IPS-18a (cell line): ENCODE data around the gene DAP.

Experiments
- H3K27ac ChIP-seq: one replicate; pipeline ENCODE4 v1.5.1; 2013; ENCODE audit warnings: low read length
- H3K27me3 ChIP-seq: one replicate; pipeline ENCODE4 v1.6.1; 2013; ENCODE audit warnings: mild to moderate bottlenecking, low read length; ENCODE audit not compliant: control insufficient read depth, insufficient read depth
- H3K36me3 ChIP-seq: one replicate; pipeline ENCODE4 v1.6.1; 2013; ENCODE audit warnings: low read depth, low read length; ENCODE audit not compliant: control insufficient read depth
- H3K4me1 ChIP-seq: one replicate; pipeline ENCODE4 v1.6.1; 2013; ENCODE audit warnings: low read depth, low read length; ENCODE audit not compliant: control insufficient read depth
- H3K4me3 ChIP-seq: one replicate; pipeline ENCODE4 v1.5.1; 2013; ENCODE audit warnings: low read length
- H3K9ac ChIP-seq: one replicate; pipeline ENCODE4 v1.6.1; 2013; ENCODE audit warnings: mild to moderate bottlenecking, low read length, moderate library complexity
- H3K9me3 ChIP-seq: one replicate; pipeline ENCODE4 v1.6.1; 2013; ENCODE audit warnings: low read depth, low read length; ENCODE audit not compliant: control insufficient read depth

Gene DAP

DNA sequence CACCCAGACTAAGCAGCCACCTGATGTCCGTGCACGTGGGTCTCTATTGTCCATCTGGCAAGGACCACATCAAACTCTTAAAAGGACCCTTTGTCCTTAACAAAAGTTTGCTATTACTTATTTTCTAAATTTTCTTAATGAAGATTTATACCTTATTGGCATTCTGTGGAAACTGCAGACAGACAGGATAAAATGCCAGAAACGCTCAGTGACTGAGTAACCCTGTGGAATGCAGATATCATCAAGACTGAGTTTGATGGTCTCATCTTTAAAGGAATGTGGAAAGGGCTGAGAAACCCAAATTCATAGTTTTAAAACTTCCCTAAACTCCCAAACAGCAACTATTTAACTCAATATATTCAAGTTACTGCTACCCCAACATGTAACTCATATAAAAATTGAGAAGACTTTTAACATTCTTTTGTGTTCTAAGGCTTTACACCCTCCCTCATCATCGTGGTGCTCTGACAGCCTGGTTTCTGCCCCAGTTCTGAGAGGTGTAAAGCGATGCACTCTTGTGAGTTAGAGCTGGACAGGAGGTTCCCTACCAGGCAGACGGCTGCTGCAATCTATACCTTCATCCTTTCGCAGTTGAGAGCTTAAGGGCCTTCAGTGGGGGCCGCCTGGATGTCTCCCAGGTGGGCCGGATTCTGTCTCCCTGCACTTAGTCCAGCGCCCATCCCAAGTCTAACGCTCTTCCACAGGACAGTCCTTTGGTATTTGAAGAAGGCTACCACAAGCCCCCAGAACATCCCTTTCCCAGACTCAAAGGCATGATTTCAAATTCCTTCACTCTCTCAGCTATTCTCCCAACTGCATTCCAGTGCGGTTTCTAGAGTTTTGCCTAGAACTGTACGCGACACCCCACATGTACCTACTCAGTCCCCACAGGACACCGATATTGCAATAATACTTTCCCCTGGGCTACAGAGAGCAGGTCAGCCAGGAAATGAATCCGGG is 68.9 kb downstream of the DAP start:
- Histone ChIP-seq H3K9me3 (no peaks in the 10 kb centered on the region), H3K9ac (no peak overlapping the region), H3K27me3 (no peaks in the 10 kb centered on the region), H3K36me3 (no peaks in the 10 kb centered on the region), H3K4me3 (no peak overlapping the region), H3K27ac (no peak overlapping the region), H3K4me1 (no peaks in the 10 kb centered on the region)

DNA sequence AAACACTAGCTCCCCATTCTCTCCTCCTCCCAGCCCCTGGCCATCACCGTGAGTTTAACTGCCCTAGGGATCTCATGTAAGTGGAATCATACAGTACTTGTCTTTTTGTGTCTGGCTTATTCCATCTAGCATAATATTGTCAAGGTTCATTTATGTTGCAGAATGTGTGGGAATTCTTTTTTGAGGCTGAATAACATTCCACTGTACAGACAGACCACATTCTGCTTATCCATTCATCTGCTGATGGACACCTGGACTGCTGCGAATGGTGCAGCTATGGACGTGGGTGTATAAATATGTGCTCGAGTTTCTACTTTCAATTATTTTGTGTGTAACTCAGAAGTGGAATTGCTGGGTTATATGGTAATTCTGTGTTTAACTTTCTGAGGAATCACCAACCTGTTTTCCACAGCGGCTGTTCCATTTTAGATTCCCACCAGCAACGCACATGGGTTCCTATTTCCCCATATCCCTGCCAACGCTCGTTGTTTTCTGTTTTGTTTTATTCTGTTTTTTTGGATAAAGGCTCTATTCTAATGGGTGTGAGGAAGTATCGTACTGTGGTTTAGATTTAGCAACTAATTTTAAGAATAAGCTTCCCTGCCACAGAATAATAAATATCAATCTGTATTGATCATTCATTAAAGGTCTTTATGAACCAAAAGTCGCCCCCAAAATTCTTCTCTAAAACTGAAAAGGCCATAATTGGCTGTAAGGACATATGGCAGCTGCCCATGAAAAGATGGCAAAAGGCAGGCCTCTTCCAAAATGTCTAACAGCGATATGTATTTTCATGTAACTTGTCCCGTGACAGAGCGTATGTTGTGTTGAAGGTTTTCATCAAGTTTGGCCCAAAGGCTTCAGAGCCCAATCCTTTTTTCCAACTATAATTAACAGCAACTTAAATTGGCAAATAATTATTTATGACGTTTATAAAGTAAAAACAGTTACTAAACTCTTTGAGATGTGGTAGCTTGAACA is 70.3 kb downstream of the DAP start:
- Histone ChIP-seq H3K9me3 (no peaks in the 10 kb centered on the region), H3K27ac (no peak overlapping the region), H3K27me3 (no peaks in the 10 kb centered on the region), H3K4me3 (no peak overlapping the region), H3K9ac (no peak overlapping the region), H3K4me1 (peaks cover 4% of the 10 kb centered on the region), H3K36me3 (no peaks in the 10 kb centered on the region)

DNA sequence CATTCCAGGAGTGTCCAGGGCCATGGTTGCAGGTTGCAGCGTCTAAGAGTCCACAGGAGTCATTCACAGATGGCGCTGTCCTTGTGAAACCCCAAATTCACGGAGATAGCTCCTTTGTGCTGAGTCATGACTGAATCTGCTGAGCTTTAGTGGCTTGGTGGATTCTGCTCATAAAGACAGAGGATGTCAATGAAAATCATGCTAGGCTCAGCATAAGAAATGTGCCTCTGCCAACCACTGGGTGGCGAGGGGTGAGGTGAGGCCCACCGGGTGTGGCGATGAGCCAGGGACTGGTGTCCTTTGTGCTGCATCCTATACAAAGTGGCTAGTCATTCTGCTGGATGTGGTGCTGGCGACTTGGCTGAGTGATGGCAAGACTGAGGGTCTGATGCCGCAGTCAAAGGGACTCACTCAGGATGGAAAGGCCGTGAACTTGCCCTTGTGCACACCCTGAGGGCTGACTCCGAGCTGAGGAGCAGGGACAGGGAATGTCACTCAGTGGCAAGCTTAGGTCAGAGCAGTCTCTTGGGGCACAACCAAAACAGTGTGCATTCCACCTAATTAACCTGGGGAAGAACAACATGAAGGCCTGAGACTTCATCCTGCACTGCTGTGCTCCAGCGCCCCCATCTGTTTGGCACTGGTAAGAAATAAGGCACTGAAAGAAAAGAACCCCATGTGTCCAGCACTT is 71.5 kb downstream of the DAP start:
- Histone ChIP-seq H3K9me3 (no peaks in the 10 kb centered on the region), H3K36me3 (no peaks in the 10 kb centered on the region), H3K27ac (no peak overlapping the region), H3K4me1 (peaks cover 15% of the 10 kb centered on the region), H3K9ac (no peak overlapping the region), H3K4me3 (no peak overlapping the region), H3K27me3 (no peaks in the 10 kb centered on the region)

DNA sequence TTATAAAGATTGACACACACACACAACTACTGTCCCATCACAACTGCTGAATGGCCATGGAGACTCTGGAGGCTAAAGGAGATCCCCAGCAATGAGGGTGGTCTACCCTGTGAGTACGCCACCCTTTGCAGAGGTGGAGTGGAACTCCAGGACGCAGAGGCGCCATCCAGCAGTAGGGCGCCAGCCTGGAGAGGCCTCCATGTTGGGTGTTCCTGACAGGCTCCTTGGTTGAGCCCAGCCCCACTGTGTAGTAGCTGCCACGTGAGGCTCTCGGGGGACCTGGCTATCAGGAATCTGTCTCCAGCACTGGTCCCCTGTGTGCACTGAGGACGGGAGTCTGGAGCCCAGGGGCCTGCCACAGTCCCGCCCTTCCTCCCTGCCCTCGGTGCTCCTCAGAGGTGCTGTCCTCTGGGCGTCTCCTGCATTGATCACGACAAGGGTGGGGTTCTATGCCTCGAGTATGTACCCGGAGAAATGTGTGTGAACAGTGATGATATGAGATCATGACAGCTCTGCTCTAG is 72.3 kb downstream of the DAP start:
- H3K27ac ChIP-seq = no peak overlapping the region
- H3K36me3 ChIP-seq = no peaks in the 10 kb centered on the region
- H3K4me3 ChIP-seq = no peak overlapping the region
- no peaks in the 10 kb centered on the region for H3K27me3 ChIP-seq
- H3K4me1 ChIP-seq = peaks cover 15% of the 10 kb centered on the region
- no peak overlapping the region for H3K9ac ChIP-seq
- no peaks in the 10 kb centered on the region for H3K9me3 ChIP-seq

DNA sequence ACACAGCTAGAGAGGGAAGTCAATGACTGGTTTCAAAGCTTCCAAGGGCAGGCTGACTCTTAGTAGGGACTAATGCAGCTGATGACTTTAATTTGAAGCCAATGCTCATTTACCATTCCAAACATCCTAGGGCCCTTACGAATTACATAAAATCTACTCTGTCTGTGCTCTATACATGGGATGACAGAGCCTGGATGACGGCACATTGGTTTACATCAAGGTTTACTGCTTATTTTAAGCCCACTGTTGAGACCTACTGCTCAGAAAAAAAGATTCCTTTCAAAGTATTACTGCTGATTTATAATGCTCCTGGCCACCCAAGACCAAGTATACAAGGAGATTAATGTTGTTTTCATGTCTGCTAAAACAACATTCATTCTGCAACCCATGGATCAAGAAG is 74.1 kb downstream of the DAP start:
- Histone ChIP-seq H3K4me1 (peaks cover 15% of the 10 kb centered on the region), H3K27ac (no peak overlapping the region), H3K4me3 (no peak overlapping the region), H3K36me3 (no peaks in the 10 kb centered on the region), H3K27me3 (no peaks in the 10 kb centered on the region), H3K9me3 (no peaks in the 10 kb centered on the region), H3K9ac (no peak overlapping the region)

DNA sequence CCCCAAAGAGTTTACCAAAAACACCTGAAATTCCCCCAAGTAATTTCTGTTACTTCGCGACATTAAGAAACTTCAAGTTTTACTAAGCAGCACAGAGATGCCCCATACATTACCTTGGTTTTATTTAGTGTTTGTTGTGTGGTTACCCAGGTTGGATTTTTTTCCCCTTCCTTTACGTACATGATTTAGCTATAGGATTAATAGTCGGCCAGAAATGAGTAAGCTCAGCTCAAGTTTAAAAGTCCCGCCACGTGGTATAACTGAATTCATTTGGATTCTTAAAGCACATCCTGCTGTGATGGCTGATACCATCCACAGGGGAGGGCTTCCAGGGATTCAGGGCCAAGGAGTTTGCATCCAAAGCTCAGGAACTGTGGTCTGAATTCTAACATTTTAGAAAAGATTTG is 75.9 kb downstream of the DAP start:
- no peak overlapping the region for H3K27ac ChIP-seq
- no peaks in the 10 kb centered on the region for H3K9me3 ChIP-seq
- H3K27me3 ChIP-seq = no peaks in the 10 kb centered on the region
- no peak overlapping the region for H3K4me3 ChIP-seq
- no peaks in the 10 kb centered on the region for H3K36me3 ChIP-seq
- H3K4me1 ChIP-seq = peaks cover 15% of the 10 kb centered on the region
- no peak overlapping the region for H3K9ac ChIP-seq

DNA sequence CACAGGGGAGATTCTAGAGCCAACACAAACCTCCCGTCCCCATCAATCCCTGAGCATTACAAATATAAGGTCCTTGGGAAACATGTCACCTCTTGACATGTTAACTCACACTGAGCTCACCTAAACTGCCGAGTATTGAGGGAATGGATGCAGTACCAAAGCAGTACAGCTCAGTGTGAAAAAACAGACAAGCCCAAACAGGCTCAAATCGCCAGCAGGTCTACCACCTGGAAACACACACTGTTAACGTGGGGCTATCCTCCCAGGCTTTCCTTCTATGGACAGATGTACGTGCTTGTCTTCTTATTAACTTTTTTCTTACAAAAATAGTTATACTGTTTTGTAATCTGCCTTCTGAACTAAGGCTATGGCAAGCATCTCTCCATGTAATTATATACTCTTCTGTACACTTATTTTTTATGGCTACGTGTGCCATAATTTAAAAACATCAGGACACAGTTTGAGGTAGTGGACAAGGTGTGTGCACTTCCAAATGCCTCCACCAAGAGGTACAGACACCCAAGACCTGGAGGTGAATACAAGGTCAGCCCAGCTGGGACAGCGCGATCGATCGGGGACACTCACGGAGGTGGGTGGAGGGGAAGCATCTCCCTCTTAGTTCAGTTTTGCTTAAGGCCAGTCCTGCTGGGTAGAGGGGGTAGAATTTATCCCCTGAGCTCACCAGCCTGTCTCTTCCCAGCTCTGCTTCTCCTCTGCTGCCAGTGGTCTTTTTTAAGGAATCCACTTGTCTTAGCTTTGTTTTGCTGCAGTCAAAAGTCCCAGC is 76.5 kb downstream of the DAP start:
- peaks cover 3% of the 10 kb centered on the region for H3K36me3 ChIP-seq
- H3K9ac ChIP-seq = no peak overlapping the region
- no peak overlapping the region for H3K27ac ChIP-seq
- no peaks in the 10 kb centered on the region for H3K27me3 ChIP-seq
- no peak overlapping the region for H3K4me3 ChIP-seq
- H3K9me3 ChIP-seq = no peaks in the 10 kb centered on the region
- H3K4me1 ChIP-seq = peaks cover 15% of the 10 kb centered on the region

DNA sequence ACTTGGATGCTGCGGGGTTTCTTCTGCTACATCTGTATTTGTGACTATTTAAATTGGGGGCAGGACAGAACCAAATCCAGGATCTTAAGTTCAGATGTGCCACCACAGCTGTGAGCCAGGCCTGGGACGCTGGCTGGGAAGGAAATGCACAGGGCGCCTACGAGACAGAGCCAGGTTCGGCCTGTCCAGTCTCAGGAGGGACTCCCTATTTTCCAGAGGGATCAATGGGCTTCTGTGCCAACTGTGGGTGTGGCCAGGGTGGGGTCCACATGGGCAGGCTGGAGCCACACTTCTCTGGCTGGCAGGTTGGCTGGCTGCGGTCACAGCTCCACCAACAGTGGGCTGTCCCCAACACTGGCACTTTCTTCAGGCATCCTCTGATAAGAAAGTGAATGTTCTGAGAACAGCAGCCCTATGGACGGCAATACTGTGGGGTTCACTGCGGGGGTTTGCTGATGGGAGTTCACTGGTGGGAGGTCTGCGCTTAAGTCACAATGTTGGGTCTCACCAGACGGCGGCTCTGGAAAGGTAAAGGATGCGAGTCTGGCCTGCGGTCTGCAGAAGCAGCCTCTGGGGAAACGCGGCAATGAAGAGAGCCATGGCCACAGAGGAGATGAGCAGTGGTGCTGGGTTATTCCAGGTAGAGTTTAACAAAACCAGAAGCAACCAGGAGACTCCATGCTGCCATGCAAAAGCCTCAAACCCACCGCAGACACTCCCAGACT is 78.1 kb downstream of the DAP start:
- H3K36me3 ChIP-seq = peaks cover 3% of the 10 kb centered on the region
- no peak overlapping the region for H3K9ac ChIP-seq
- no peaks in the 10 kb centered on the region for H3K27me3 ChIP-seq
- H3K4me3 ChIP-seq = no peak overlapping the region
- H3K27ac ChIP-seq = no peak overlapping the region
- H3K4me1 ChIP-seq = peaks cover 15% of the 10 kb centered on the region
- H3K9me3 ChIP-seq = no peaks in the 10 kb centered on the region

DNA sequence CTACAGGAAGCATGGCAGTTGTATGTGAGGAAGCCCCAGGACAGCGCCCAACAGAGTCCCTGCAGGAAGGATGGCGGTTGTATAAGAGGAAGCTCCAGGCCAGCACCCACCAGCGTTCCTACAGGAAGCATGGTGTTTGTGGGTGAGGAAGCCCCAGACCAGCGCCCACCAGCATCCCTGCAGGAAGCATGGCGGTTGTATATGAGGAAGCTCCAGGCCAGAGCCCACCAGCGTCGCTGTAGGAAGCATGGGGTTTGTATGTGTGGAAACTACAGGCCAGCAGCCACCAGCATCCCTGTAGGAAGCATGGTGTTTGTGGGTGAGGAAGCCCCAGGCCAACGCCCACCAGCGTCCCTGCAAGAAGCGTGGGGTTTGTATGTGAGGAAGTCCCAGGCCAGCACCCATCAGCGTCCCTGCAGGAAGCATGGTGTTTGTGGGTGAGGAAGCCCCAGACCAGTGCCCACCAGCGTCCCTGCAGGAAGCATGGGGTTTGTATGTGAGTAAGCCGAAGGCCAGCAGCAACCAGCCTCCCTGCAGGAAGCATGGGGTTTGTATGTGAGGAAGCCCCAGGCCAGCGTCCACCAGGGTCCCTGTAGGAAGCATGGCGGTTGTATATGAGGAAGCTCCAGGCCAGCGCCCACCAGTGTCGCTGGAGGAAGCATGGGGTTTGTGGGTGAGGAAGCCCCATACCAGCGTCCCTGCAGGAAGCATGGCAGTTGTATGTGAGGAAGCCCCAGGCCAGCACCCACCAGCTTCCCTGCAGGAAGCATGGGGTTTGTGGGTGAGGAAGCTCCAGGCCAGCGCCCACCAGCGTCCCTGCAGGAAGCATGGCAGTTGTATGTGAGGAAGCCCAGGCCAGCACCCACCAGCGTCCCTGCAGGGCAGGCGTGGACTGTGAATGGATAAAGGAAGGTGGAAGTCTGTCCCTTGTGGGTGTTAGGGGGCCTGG is 79.0 kb downstream of the DAP start:
- Histone ChIP-seq H3K4me3 (no peak overlapping the region), H3K27ac (no peak overlapping the region), H3K9me3 (no peaks in the 10 kb centered on the region), H3K36me3 (peaks cover 3% of the 10 kb centered on the region), H3K9ac (no peak overlapping the region), H3K4me1 (peaks cover 15% of the 10 kb centered on the region), H3K27me3 (no peaks in the 10 kb centered on the region)
